K562 (cell line): Measurements from ENCODE around the gene MS4A18. TPM values are rescaled to one million over a fixed set of nuclear protein-coding genes. Genes with fewer than 3 reads are reported as not detected.

Experiments
- ATAC-seq: fragments of 200-7000 bp; cut with Tn5 transposase; 3 replicates; pipeline ENCODE4 v1.9.1; 2020; ENCODE audit warnings: moderate library complexity
- BruUV-seq: library from RNA; stranded (reverse); fragments of 400-500 nt; replicated peaks from 2 replicates; lab custom pipeline; 2021; lab: Mats Ljungman, UMichigan
- CTCF ChIA-PET: fragments of 300-600 bp; formaldehyde crosslinking; extraction: SDS; loops from one replicate; lab custom pipeline; 2021; ENCODE audit warnings: low intra/inter-chr PET ratio; lab: Yijun Ruan, JAX
- POLR2A ChIA-PET: fragments of 300-600, 350-650 bp; sonication (Branson Sonifier 250); formaldehyde crosslinking; extraction: SDS; loops from one replicate; lab custom pipeline; 2021; ENCODE audit warnings: antibody characterized with exemption, inconsistent platforms; lab: Yijun Ruan, JAX
- DNase-seq, 4 experiments: peaks; one replicate each; pipeline versions ENCODE4 v3.0.0 to v3.0.0-alpha.2; 2011 to 2018; ENCODE audit warnings: low spot score in 3 of 4, mixed read lengths in 3 of 4; ENCODE audit errors: extremely low read depth in 1 of 4
- FAIRE-seq: peaks from 2 replicates; lab custom pipeline; 2011; peaks lifted over from hg19 to GRCh38; lab: Jason Lieb, UNC
- H2AFZ ChIP-seq: 2 replicates; pipeline ENCODE4 v1.6.0; 2011; ENCODE audit warnings: low read depth, low read length, control low read depth, inconsistent platforms
- H3K27ac ChIP-seq: fragments of 200-600 bp; 3 replicates; pipeline ENCODE4 v1.8.0; 2011; ENCODE audit warnings: low read depth, mild to moderate bottlenecking, control low read depth, inconsistent platforms, low read length, moderate library complexity, mixed read lengths; ENCODE audit errors: extremely low read depth
- H3K27me3 ChIP-seq, 2 experiments: fragments of 300-600 bp in 1 of 2; 2 replicates in 1 of 2; 3 replicates in 1 of 2; pipeline versions ENCODE4 v1.6.0 to v1.8.0; 2011; ENCODE audit warnings: inconsistent platforms in 2 of 2, low read length in 2 of 2, mild to moderate bottlenecking in 1 of 2, mixed read lengths in 1 of 2, moderate library complexity in 1 of 2; ENCODE audit not compliant: control insufficient read depth in 2 of 2, insufficient read depth in 2 of 2
- H3K36me3 ChIP-seq: fragments of 300-600 bp; 3 replicates; pipeline ENCODE4 v1.8.0; 2011; ENCODE audit warnings: mild to moderate bottlenecking, low read length, inconsistent platforms; ENCODE audit not compliant: control insufficient read depth, insufficient read depth
- H3K4me1 ChIP-seq, 2 experiments: fragments of 200-600 bp in 1 of 2; replicated peaks in 1 of 2; 2 replicates in 1 of 2; 3 replicates in 1 of 2; pipeline versions ENCODE4 v1.5.1 to v1.8.0; 2011; ENCODE audit warnings: inconsistent platforms in 2 of 2, low read length in 2 of 2, mild to moderate bottlenecking in 1 of 2, mixed read lengths in 1 of 2, moderate library complexity in 1 of 2; ENCODE audit not compliant: control insufficient read depth in 2 of 2, insufficient read depth in 2 of 2
- H3K4me2 ChIP-seq: 2 replicates; pipeline ENCODE4 v1.6.1; 2011; ENCODE audit warnings: low read length, control low read depth, inconsistent platforms, mixed read lengths; ENCODE audit not compliant: insufficient read depth
- H3K4me3 ChIP-seq: fragments of 200-600 bp; sonication (generic), shearing (Covaris generic); 2 replicates; pipeline ENCODE4 v1.5.1; 2016; ENCODE audit warnings: control low read depth, inconsistent platforms
- H3K79me2 ChIP-seq: fragments of 200-600 bp; 3 replicates; pipeline ENCODE4 v1.8.0; 2011; ENCODE audit warnings: low read length, inconsistent platforms; ENCODE audit not compliant: control insufficient read depth, insufficient read depth
- H3K9ac ChIP-seq, 2 experiments: 2 replicates each; pipeline versions ENCODE4 v1.6.0 to v1.6.1; 2011; ENCODE audit warnings: low read depth in 2 of 2, low read length in 2 of 2, control low read depth in 1 of 2, inconsistent platforms in 1 of 2, mild to moderate bottlenecking in 1 of 2, mixed read lengths in 1 of 2; ENCODE audit not compliant: insufficient read depth in 1 of 2
- H3K9me1 ChIP-seq: one replicate; pipeline ENCODE4 v1.6.0; 2011; ENCODE audit warnings: inconsistent platforms, mild to moderate bottlenecking, low read length, moderate library complexity; ENCODE audit not compliant: control insufficient read depth, insufficient read depth
- H3K9me3 ChIP-seq: replicated peaks from 2 replicates; pipeline ENCODE4 v1.5.1; 2011; ENCODE audit warnings: low read depth, low read length, inconsistent platforms; ENCODE audit not compliant: control insufficient read depth, insufficient read depth
- H4K20me1 ChIP-seq: replicated peaks from 2 replicates; pipeline ENCODE4 v1.6.1; 2011; ENCODE audit warnings: low read length, inconsistent platforms, mixed read lengths; ENCODE audit not compliant: control insufficient read depth, insufficient read depth
- MYBL2 ChIP-seq, 2 experiments: fragments of 450-650 bp in 1 of 2; sonication (generic) in 1 of 2; formaldehyde crosslinking in 1 of 2; IDR thresholded peaks; 2 replicates each; pipeline versions ENCODE4 v1.6.1 to v1.8.1; 2017 to 2022; ENCODE audit warnings: borderline replicate concordance in 1 of 2, inconsistent platforms in 1 of 2, low read depth in 1 of 2, mild to moderate bottlenecking in 1 of 2, missing genetic modification reagents in 1 of 2, moderate library complexity in 1 of 2
- NFRKB ChIP-seq: fragments of 450-650 bp; IDR thresholded peaks from 2 replicates; pipeline ENCODE4 v1.6.1; 2016; ENCODE audit warnings: low read depth
- POLR2G ChIP-seq: fragments of 200-400 bp; formaldehyde crosslinking; IDR thresholded peaks from 2 replicates; pipeline ENCODE4 v1.6.1; 2017; ENCODE audit warnings: low read depth, mild to moderate bottlenecking, antibody characterized with exemption, low read length, moderate library complexity
- SMAD4 ChIP-seq: fragments of 250-450 bp; sonication (Bioruptor Pico); conservative IDR thresholded peaks from 2 replicates; pipeline ENCODE4 v1.8.0; 2021; ENCODE audit warnings: inconsistent platforms, mild to moderate bottlenecking, moderate library complexity
- SRSF9 ChIP-seq: fragments of 200-400 bp; formaldehyde crosslinking; IDR thresholded peaks from 2 replicates; pipeline ENCODE4 v1.6.1; 2017; ENCODE audit warnings: low read depth, low read length, borderline replicate concordance
- ZNF408 ChIP-seq: fragments of 250-450 bp; sonication (Bioruptor Pico); IDR thresholded peaks from 2 replicates; pipeline ENCODE4 v1.4.0; 2020; ENCODE audit warnings: low read depth, mild to moderate bottlenecking, moderate library complexity
- ZNF707 ChIP-seq: fragments of 250-450 bp; sonication (Bioruptor Pico); conservative IDR thresholded peaks from 2 replicates; pipeline ENCODE4 v1.8.0; 2022; ENCODE audit warnings: inconsistent platforms, mild to moderate bottlenecking, moderate library complexity
- WGBS: fragments of 100-300 bp; shearing (Covaris generic); methylation state at CpG from one replicate; pipeline ENCODE4 v1.1.6; 2016; ENCODE audit warnings: low coverage, mixed read lengths; ENCODE audit not compliant: insufficient coverage; ENCODE audit errors: missing lambda C conversion rate; 5-methylcytosine and 5-hydroxymethylcytosine counted together
- in situ Hi-C: fragments of 300-500 bp; cut with MboI; formaldehyde crosslinking; loops from 4 replicates; pipeline ENCODE4 v1.15.0; 2018; ENCODE audit warnings: inconsistent platforms, mixed read lengths
- intact Hi-C: fragments of 100-400 bp; cut with micrococcal nuclease; formaldehyde crosslinking; loops from 2 replicates; pipeline ENCODE4 v1.14.2; 2022
- polyA plus RNA-seq, 8 experiments: library from polyadenylated mRNA; depleted of rRNA in 4 of 8; stranded (reverse) in 5 of 8; unstranded in 3 of 8; fragments of >200 nt; fragmentation: Nextera tagmentation in 2 of 8; fragmentation: Illumina TruSeq in 1 of 8; extraction: Ambion mirVana in 2 of 8; extraction: Trizol in 1 of 8; gene quantifications; 2 replicates each; pipeline versions ENCODE4 v1.2.1 to v1.2.3, GENCODE V29; 2011 to 2014; ENCODE audit warnings: inconsistent platforms in 1 of 8, missing spikeins in 1 of 8
- total RNA-seq, 7 experiments: library from RNA; depleted of rRNA in 6 of 7; stranded (reverse); fragments of >200 nt in 6 of 7; fragmentation: Illumina TruSeq in 2 of 7; extraction: Trizol in 2 of 7; gene quantifications; 2 replicates each; pipeline versions ENCODE4 v1.2.1 to v1.2.3, GENCODE V29; 2011 to 2021; ENCODE audit warnings: low replicate concordance in 1 of 7
- TF ChIP-seq, protein P1 (sequence below): fragments of 200-400 bp; formaldehyde crosslinking; IDR thresholded peaks from 2 replicates; pipeline ENCODE4 v1.6.1; 2017; ENCODE audit warnings: mild to moderate bottlenecking, low read depth, low read length, moderate library complexity
- TF ChIP-seq, protein P2 (sequence below), 3 experiments: fragments of 200-800 bp in 1 of 3; sonication (Bioruptor generic) in 1 of 3; sonication (generic) in 1 of 3; formaldehyde crosslinking in 1 of 3; IDR thresholded peaks; 2 replicates each; pipeline versions ENCODE4 v1.6.1 to v1.8.0; 2016 to 2022; ENCODE audit warnings: mild to moderate bottlenecking in 2 of 3, missing compliant biosample characterization in 2 of 3, missing genetic modification characterization in 2 of 3, missing genetic modification reagents in 1 of 3
- TF ChIP-seq, protein P3 (sequence below): sonication (generic); formaldehyde crosslinking; IDR thresholded peaks from 2 replicates; pipeline ENCODE4 v1.8.0; 2022; ENCODE audit warnings: missing genetic modification reagents, mild to moderate bottlenecking, moderate library complexity, borderline replicate concordance
- TF ChIP-seq, protein P4 (sequence below): fragments of 450-650 bp; formaldehyde crosslinking; IDR thresholded peaks from 2 replicates; pipeline ENCODE4 v1.4.0; 2020; ENCODE audit warnings: mild to moderate bottlenecking, moderate library complexity
- TF ChIP-seq, protein P5 (sequence below): IDR thresholded peaks from 2 replicates; pipeline ENCODE4 v1.6.1; 2014; ENCODE audit warnings: antibody characterized with exemption

Gene MS4A18
- total and polyA plus RNA-seq, 9 of the 15 experiments (the other 6 are each of a cell fraction or from before 2014, with no cell fraction given), result not detected

DNA sequence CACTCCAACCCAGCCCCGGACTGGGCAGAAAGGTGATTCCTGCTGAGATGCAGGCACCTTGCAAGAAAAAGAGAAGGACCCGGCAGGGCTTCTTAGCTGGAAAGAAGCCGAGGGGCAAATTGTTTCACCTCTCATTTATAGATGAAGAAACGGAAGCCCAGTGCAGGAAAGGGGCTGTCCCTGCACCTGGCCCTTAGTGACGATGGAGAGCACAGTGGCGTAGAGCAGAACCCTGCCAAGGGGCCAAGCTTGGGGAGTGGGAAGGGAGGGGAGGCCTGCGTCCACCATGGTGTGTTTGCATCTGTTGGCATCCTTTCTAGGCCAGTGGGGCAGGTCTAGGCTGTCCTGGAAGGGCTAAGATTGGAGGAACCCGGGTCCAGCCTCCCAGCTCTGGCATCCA, 24.3 kb downstream of the MS4A18 start (continued):
- TF ChIP-seq POLR2G, result no peak
- TF ChIP-seq, protein P1, sequence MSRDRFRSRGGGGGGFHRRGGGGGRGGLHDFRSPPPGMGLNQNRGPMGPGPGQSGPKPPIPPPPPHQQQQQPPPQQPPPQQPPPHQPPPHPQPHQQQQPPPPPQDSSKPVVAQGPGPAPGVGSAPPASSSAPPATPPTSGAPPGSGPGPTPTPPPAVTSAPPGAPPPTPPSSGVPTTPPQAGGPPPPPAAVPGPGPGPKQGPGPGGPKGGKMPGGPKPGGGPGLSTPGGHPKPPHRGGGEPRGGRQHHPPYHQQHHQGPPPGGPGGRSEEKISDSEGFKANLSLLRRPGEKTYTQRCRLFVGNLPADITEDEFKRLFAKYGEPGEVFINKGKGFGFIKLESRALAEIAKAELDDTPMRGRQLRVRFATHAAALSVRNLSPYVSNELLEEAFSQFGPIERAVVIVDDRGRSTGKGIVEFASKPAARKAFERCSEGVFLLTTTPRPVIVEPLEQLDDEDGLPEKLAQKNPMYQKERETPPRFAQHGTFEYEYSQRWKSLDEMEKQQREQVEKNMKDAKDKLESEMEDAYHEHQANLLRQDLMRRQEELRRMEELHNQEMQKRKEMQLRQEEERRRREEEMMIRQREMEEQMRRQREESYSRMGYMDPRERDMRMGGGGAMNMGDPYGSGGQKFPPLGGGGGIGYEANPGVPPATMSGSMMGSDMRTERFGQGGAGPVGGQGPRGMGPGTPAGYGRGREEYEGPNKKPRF, result no peak

DNA sequence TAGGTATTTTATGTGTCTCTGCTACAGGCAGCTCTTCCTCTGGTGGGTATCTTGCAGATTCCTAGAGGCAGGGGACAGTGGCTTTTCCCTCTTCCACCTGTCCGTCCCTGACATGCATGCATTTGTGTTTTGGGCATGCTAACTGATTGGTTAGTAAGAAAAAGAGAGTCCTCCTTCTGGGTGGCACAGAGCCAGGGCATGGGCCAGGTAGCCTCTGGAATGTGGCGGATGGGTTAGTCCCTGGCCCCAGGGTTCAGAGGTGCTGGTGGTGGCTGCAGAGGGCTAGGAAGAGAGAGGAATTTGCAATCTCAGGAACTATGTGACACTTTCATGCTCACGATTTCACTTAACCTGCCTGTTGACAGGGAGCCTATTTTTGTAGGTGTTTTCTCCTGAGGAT, 26.4 kb downstream of the MS4A18 start:
- Histone ChIP-seq H3K4me2 (no peak overlapping the region), H3K36me3 (no peaks in the 10 kb centered on the region), H3K79me2 (no peaks in the 10 kb centered on the region), H3K9me3 (no peaks in the 10 kb centered on the region), H3K27ac (no peak overlapping the region), H3K9me1 (no peaks in the 10 kb centered on the region), H4K20me1 (no peaks in the 10 kb centered on the region), H3K4me3 (no peak overlapping the region), H2AFZ (no peak overlapping the region), H3K9ac (no peak overlapping the region), H3K4me1 (peaks cover 0 to 6% of the 10 kb centered on the region in 2 experiments; a peak in 2 of 5 replicates), H3K27me3 (peaks cover 9 to 32% of the 10 kb centered on the region in 2 experiments; a peak in 4 of 5 replicates)
- in situ Hi-C loops, result no loop called here
- 3% methylated on average over 3 of the region's 3 CpGs for WGBS
- intact Hi-C loops, result loop anchor here (10.0 kb wide), 2 partner anchors 96 to 486 kb away; no protein-coding TSS in a partner anchor
- ChIA-PET CTCF (interaction anchor here (0.6 kb wide), 1 partner anchor 145 kb away, joined by 3 read pairs; no protein-coding TSS in a partner anchor), POLR2A (no interaction called here)
- ATAC-seq, result no peak
- BruUV-seq, result no TSS peak
- DNase-seq, result no peak
- no peak for FAIRE-seq
- no peak for TF ChIP-seq MYBL2 (IDR thresholded peaks at IDR 0.05; ENCODE audit: low read depth)
- no peak for TF ChIP-seq MYBL2 (CRISPR knock-in tag; IDR thresholded peaks at IDR 0.05; ENCODE audit: borderline replicate concordance)
- no peak for TF ChIP-seq NFRKB
- TF ChIP-seq, protein P2, sequence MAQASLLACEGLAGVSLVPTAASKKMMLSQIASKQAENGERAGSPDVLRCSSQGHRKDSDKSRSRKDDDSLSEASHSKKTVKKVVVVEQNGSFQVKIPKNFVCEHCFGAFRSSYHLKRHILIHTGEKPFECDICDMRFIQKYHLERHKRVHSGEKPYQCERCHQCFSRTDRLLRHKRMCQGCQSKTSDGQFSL (CRISPR knock-in tag; IDR thresholded peaks at IDR 0.05), result no peak
- TF ChIP-seq, protein P2 (tag; IDR thresholded peaks at IDR 0.05), result no peak
- TF ChIP-seq, protein P3, sequence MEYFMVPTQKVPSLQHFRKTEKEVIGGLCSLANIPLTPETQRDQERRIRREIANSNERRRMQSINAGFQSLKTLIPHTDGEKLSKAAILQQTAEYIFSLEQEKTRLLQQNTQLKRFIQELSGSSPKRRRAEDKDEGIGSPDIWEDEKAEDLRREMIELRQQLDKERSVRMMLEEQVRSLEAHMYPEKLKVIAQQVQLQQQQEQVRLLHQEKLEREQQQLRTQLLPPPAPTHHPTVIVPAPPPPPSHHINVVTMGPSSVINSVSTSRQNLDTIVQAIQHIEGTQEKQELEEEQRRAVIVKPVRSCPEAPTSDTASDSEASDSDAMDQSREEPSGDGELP (CRISPR knock-in tag), result no peak
- TF ChIP-seq SMAD4 (CRISPR knock-in tag), result no peak
- TF ChIP-seq, protein P4, sequence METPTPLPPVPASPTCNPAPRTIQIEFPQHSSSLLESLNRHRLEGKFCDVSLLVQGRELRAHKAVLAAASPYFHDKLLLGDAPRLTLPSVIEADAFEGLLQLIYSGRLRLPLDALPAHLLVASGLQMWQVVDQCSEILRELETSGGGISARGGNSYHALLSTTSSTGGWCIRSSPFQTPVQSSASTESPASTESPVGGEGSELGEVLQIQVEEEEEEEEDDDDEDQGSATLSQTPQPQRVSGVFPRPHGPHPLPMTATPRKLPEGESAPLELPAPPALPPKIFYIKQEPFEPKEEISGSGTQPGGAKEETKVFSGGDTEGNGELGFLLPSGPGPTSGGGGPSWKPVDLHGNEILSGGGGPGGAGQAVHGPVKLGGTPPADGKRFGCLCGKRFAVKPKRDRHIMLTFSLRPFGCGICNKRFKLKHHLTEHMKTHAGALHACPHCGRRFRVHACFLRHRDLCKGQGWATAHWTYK (CRISPR knock-in tag), result no peak
- no peak for TF ChIP-seq ZNF408 (CRISPR knock-in tag)
- no peak for TF ChIP-seq SRSF9
- TF ChIP-seq, protein P5, sequence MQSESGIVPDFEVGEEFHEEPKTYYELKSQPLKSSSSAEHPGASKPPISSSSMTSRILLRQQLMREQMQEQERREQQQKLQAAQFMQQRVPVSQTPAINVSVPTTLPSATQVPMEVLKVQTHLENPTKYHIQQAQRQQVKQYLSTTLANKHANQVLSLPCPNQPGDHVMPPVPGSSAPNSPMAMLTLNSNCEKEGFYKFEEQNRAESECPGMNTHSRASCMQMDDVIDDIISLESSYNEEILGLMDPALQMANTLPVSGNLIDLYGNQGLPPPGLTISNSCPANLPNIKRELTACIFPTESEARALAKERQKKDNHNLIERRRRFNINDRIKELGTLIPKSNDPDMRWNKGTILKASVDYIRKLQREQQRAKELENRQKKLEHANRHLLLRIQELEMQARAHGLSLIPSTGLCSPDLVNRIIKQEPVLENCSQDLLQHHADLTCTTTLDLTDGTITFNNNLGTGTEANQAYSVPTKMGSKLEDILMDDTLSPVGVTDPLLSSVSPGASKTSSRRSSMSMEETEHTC, result no peak
- TF ChIP-seq ZNF707 (CRISPR knock-in tag), result no peak
